HepG2 (cell line): ENCODE data around the gene PGAP3. TPM values are rescaled to one million over a fixed set of nuclear protein-coding genes. Genes with fewer than 3 reads are reported as not detected.
A peak's percentile ranks its signal among the peaks of the same experiment; 100 is the strongest.

ENCODE experiments used
- ATAC-seq: fragments of 200-7000 bp; cut with Tn5 transposase; 3 replicates; pipeline ENCODE4 v1.9.1; 2020; ENCODE audit warnings: mild to moderate bottlenecking, moderate library complexity
- BruUV-seq: library from RNA; stranded (reverse); fragments of 400-500 nt; replicated peaks from 2 replicates; lab custom pipeline; 2021; lab: Mats Ljungman, UMichigan
- CTCF ChIA-PET: fragments of 300-600 bp; formaldehyde crosslinking; extraction: SDS; loops from one replicate; lab custom pipeline; 2021; ENCODE audit warnings: low total read pairs, inconsistent platforms, low intra/inter-chr PET ratio; lab: Yijun Ruan, JAX
- POLR2A ChIA-PET: fragments of 350-600 bp; sonication (Branson Sonifier 250); formaldehyde crosslinking; loops from one replicate; lab custom pipeline; 2020; ENCODE audit warnings: antibody characterized with exemption, inconsistent platforms; lab: Yijun Ruan, JAX
- DNase-seq: peaks from one replicate; pipeline ENCODE4 v3.0.0-alpha.2; 2015; ENCODE audit warnings: low spot score
- FAIRE-seq: peaks from 3 replicates; lab custom pipeline; 2011; peaks lifted over from hg19 to GRCh38; lab: Jason Lieb, UNC
- H2AFZ ChIP-seq: one replicate; pipeline ENCODE4 v1.6.1; 2011; ENCODE audit warnings: low read length, inconsistent platforms
- H3K27ac ChIP-seq: fragments of 300-600 bp; 3 replicates; pipeline ENCODE4 v1.8.0; 2011; ENCODE audit warnings: mixed run types, mild to moderate bottlenecking, mixed read lengths, low read length, inconsistent platforms; ENCODE audit not compliant: insufficient read depth; ENCODE audit errors: extremely low read length
- H3K27me3 ChIP-seq, 2 experiments: fragments of 200-600 bp in 1 of 2; 2 replicates in 1 of 2; 3 replicates in 1 of 2; pipeline versions ENCODE4 v1.6.0 to v1.8.0; 2011; ENCODE audit warnings: low read length in 2 of 2, mild to moderate bottlenecking in 2 of 2, moderate library complexity in 2 of 2, inconsistent platforms in 1 of 2; ENCODE audit not compliant: insufficient read depth in 2 of 2, control insufficient read depth in 1 of 2
- H3K36me3 ChIP-seq, 2 experiments: fragments of 200-600 bp in 1 of 2; replicated peaks in 1 of 2; 2 replicates in 1 of 2; 3 replicates in 1 of 2; pipeline versions ENCODE4 v1.5.1 to v1.8.0; 2011; ENCODE audit warnings: low read length in 2 of 2, inconsistent platforms in 1 of 2; ENCODE audit not compliant: insufficient read depth in 2 of 2, control insufficient read depth in 1 of 2
- H3K4me1 ChIP-seq: 2 replicates; pipeline ENCODE4 v1.5.1; 2012; ENCODE audit warnings: low read length, inconsistent platforms; ENCODE audit not compliant: insufficient read depth
- H3K4me2 ChIP-seq: 2 replicates; pipeline ENCODE4 v1.6.0; 2011; ENCODE audit warnings: low read depth, low read length, inconsistent platforms
- H3K4me3 ChIP-seq, 3 experiments: fragments of 200-600 bp in 1 of 3; sonication (generic), shearing (Covaris generic) in 1 of 3; replicated peaks in 1 of 3; 2 replicates each; pipeline ENCODE4 v1.5.1; 2011 to 2016; ENCODE audit warnings: low read length in 3 of 3, inconsistent platforms in 2 of 3, low read depth in 2 of 3, mild to moderate bottlenecking in 2 of 3, control low read depth in 1 of 3, mixed read lengths in 1 of 3; ENCODE audit not compliant: insufficient read depth in 1 of 3
- H3K79me2 ChIP-seq: one replicate; pipeline ENCODE4 v1.6.1; 2011; ENCODE audit warnings: low read length, inconsistent platforms; ENCODE audit not compliant: insufficient read depth
- H3K9ac ChIP-seq: 2 replicates; pipeline ENCODE4 v1.6.0; 2011; ENCODE audit warnings: mild to moderate bottlenecking, low read depth, low read length, inconsistent platforms; ENCODE audit not compliant: insufficient read depth
- H3K9me3 ChIP-seq: 2 replicates; pipeline ENCODE4 v1.5.1; 2012; ENCODE audit warnings: mild to moderate bottlenecking, low read length
- H4K20me1 ChIP-seq: 2 replicates; pipeline ENCODE4 v1.6.0; 2011; ENCODE audit warnings: inconsistent platforms, mild to moderate bottlenecking, low read length, moderate library complexity; ENCODE audit not compliant: insufficient read depth
- AKNA ChIP-seq: sonication (generic); formaldehyde crosslinking; IDR thresholded peaks from 2 replicates; pipeline ENCODE4 v1.4.0; 2020; ENCODE audit warnings: missing genetic modification reagents, borderline replicate concordance
- ATF7 ChIP-seq, 2 experiments: fragments of 450-650 bp in 1 of 2; sonication (generic) in 1 of 2; formaldehyde crosslinking in 1 of 2; IDR thresholded peaks; 2 replicates each; pipeline versions ENCODE4 v1.4.0 to v1.6.1; 2016 to 2020; ENCODE audit warnings: antibody characterized with exemption in 1 of 2, mild to moderate bottlenecking in 1 of 2, missing genetic modification reagents in 1 of 2
- CEBPG ChIP-seq: IDR thresholded peaks from 2 replicates; pipeline ENCODE4 v1.6.1; 2016
- HOXA3 ChIP-seq: sonication (generic); formaldehyde crosslinking; IDR thresholded peaks from 2 replicates; pipeline ENCODE4 v1.5.0; 2020; ENCODE audit warnings: missing genetic modification reagents
- KDM4B ChIP-seq: sonication (generic); formaldehyde crosslinking; IDR thresholded peaks from 2 replicates; pipeline ENCODE4 v1.4.0; 2020; ENCODE audit warnings: missing genetic modification reagents
- KMT2A ChIP-seq: sonication (generic); formaldehyde crosslinking; IDR thresholded peaks from 2 replicates; pipeline ENCODE4 v1.4.0; 2020; ENCODE audit warnings: missing genetic modification reagents
- TAF15 ChIP-seq: fragments of 200-400 bp; formaldehyde crosslinking; IDR thresholded peaks from one replicate; pipeline ENCODE4 v1.6.1; 2018; ENCODE audit warnings: mild to moderate bottlenecking, low read depth, low read length; ENCODE audit not compliant: poor library complexity, severe bottlenecking
- ZFY ChIP-seq: sonication (generic); formaldehyde crosslinking; IDR thresholded peaks from 2 replicates; pipeline ENCODE4 v1.4.0; 2020; ENCODE audit warnings: missing genetic modification reagents
- ZNF180 ChIP-seq: sonication (generic); formaldehyde crosslinking; IDR thresholded peaks from 2 replicates; pipeline ENCODE4 v1.4.0; 2020; ENCODE audit warnings: low read depth, missing genetic modification reagents, borderline replicate concordance
- ZNF34 ChIP-seq: sonication (generic); formaldehyde crosslinking; IDR thresholded peaks from 2 replicates; pipeline ENCODE4 v1.4.0; 2020; ENCODE audit warnings: mild to moderate bottlenecking, missing genetic modification reagents, borderline replicate concordance
- ZNF468 ChIP-seq: sonication (generic); formaldehyde crosslinking; IDR thresholded peaks from 2 replicates; pipeline ENCODE4 v1.8.0; 2022; ENCODE audit warnings: mild to moderate bottlenecking, moderate library complexity, missing genetic modification reagents
- ZNF703 ChIP-seq: sonication (generic); formaldehyde crosslinking; IDR thresholded peaks from 2 replicates; pipeline ENCODE4 v1.5.1; 2020; ENCODE audit warnings: missing genetic modification reagents, mild to moderate bottlenecking, moderate library complexity, borderline replicate concordance
- WGBS: methylation state at CpG from one replicate; pipeline ENCODE4 v1.1.6; 2017; ENCODE audit warnings: low lambda C conversion rate; 5-methylcytosine and 5-hydroxymethylcytosine counted together
- in situ Hi-C: cut with HindIII; loops from 2 replicates; pipeline ENCODE4 v1.10.0; 2017; ENCODE audit warnings: low pct_unique_long_range_greater_than_20kb; ENCODE audit not compliant: extremely low pct_ligation_motif_present
- intact Hi-C: fragments of 100-400 bp; cut with micrococcal nuclease; formaldehyde crosslinking; loops from one replicate; pipeline ENCODE4 v1.10.0; 2022; ENCODE audit not compliant: unreplicated experiment
- polyA plus RNA-seq, 8 experiments: library from polyadenylated mRNA; depleted of rRNA in 3 of 8; stranded (reverse) in 7 of 8; unstranded in 1 of 8; fragments of >200 nt; fragmentation: Illumina TruSeq in 4 of 8; extraction: Trizol in 4 of 8; gene quantifications; 2 replicates each; pipeline versions ENCODE4 v1.2.1 to v1.2.3, GENCODE V29; 2011 to 2016; ENCODE audit warnings: low read depth in 4 of 8, missing spikeins in 1 of 8, mixed read lengths in 1 of 8; ENCODE audit not compliant: insufficient read depth in 1 of 8
- total RNA-seq, 5 experiments: library from RNA; depleted of rRNA; stranded (reverse); fragments of >200 nt; fragmentation: Illumina TruSeq; extraction: Trizol; gene quantifications; 2 replicates each; pipeline ENCODE4 v1.2.3, GENCODE V29; 2016; ENCODE audit warnings: low read depth in 1 of 5

PGAP3 gene
- total and polyA plus RNA-seq, 2 of the 13 experiments (the other 11 are each of a cell fraction or from before 2014, with no cell fraction given), result 11.9 to 14.6 TPM

- WGBS, result 94% methylated on average over 15 of the region's 15 CpGs
- FAIRE-seq (no peak), DNase-seq (no peak), ATAC-seq (no peak)
- H3K79me2 ChIP-seq, result peaks cover 11% of the 10 kb centered on the region
- ChIA-PET CTCF (no interaction called here), POLR2A (interaction anchor here (1.0 to 1.3 kb wide), 2 partner anchors 11 to 90 kb away, joined by 3 read pairs; no protein-coding TSS in a partner anchor)
- H4K20me1 ChIP-seq, result peaks cover 4% of the 10 kb centered on the region
- no peak overlapping the region for H3K4me3 ChIP-seq
- H3K4me2 ChIP-seq, result no peak overlapping the region
- intact Hi-C loops, result no loop called here
- no peak overlapping the region for H3K27ac ChIP-seq
- peaks cover 35% of the 10 kb centered on the region for H3K4me1 ChIP-seq
- no peak overlapping the region for H2AFZ ChIP-seq
- H3K27me3 ChIP-seq, result no peaks in the 10 kb centered on the region
- no peak overlapping the region for H3K9ac ChIP-seq
- H3K36me3 ChIP-seq, result no peaks in the 10 kb centered on the region
- no peaks in the 10 kb centered on the region for H3K9me3 ChIP-seq
- no TSS peak for BruUV-seq
- TF ChIP-seq TAF15, result no peak
- TF ChIP-seq ATF7 (IDR thresholded peaks at IDR 0.05), result no peak
- TF ChIP-seq ATF7 (CRISPR knock-in tag; IDR thresholded peaks at IDR 0.05), result 0 out of 2 replicates have a peak, but pooled peaks have one; percentile 23
- no peak for TF ChIP-seq ZNF468 (CRISPR knock-in tag)
- in situ Hi-C loops, result no loop called here
These were observed 39.1 kb downstream of the PGAP3 start for GRCh38 chr17:39648616-39649366.

- CTCF ChIA-PET, result no interaction called here
- in situ Hi-C loops (no loop called here), intact Hi-C loops (no loop called here)
- Histone ChIP-seq H4K20me1 (no peaks in the 10 kb centered on the region; the same call in none of the 2 replicates), H3K9ac (no peak overlapping the region), H3K27ac (no peak overlapping the region), H3K36me3 (peaks cover 0 to 2% of the 10 kb centered on the region in 2 experiments; a peak in 1 of 5 replicates), H3K4me2 (no peak overlapping the region), H3K27me3 (no peaks in the 10 kb centered on the region), H3K4me3 (no peak overlapping the region), H3K79me2 (peaks cover 23% of the 10 kb centered on the region), H3K9me3 (no peaks in the 10 kb centered on the region), H3K4me1 (peaks cover 30% of the 10 kb centered on the region), H2AFZ (no peak overlapping the region)
- FAIRE-seq (no peak), DNase-seq (no peak), ATAC-seq (no peak)
- BruUV-seq, result no TSS peak
- POLR2A ChIA-PET, result interaction anchor here (0.8 kb wide), 1 partner anchor 10 kb away, joined by 3 read pairs; no protein-coding TSS in a partner anchor
- 97% methylated on average over 5 of the region's 5 CpGs for WGBS
- no peak for TF ChIP-seq ZNF180 (CRISPR knock-in tag)
- no peak for TF ChIP-seq ZNF34
- no peak for TF ChIP-seq AKNA (CRISPR knock-in tag)
- TF ChIP-seq ZFY (CRISPR knock-in tag), result no peak
- TF ChIP-seq CEBPG (CRISPR knock-in tag), result no peak
- no peak for TF ChIP-seq HOXA3
- TF ChIP-seq ZNF703 (CRISPR knock-in tag), result no peak
- TF ChIP-seq KMT2A (CRISPR knock-in tag), result no peak
- no peak for TF ChIP-seq KDM4B (CRISPR knock-in tag)
These were observed 40.6 kb downstream of the PGAP3 start for GRCh38 chr17:39647256-39647655.
